Measurements from ENCODE around the gene GCN1. TPM values are rescaled to one million over a fixed set of nuclear protein-coding genes. Genes with fewer than 3 reads are reported as not detected.

GCN1 gene
- total RNA-seq, 1 experiment from 2014 or later: 116 TPM

- no peaks in the 10 kb centered on the region for H3F3A ChIP-seq (ENCODE audit: insufficient read depth, low read depth)
- ChIA-PET POLR2A (ENCODE audit: unreplicated experiment) (no interaction called here), CTCF (no interaction called here)
- no peak overlapping the region for H2AFZ ChIP-seq
- no peak overlapping the region for H3K4me2 ChIP-seq
- no peaks in the 10 kb centered on the region for H3K27me3 ChIP-seq (ENCODE audit: insufficient read depth, low read depth)
- H4K20me1 ChIP-seq (ENCODE audit: insufficient read depth): no peaks in the 10 kb centered on the region
- H3K9me2 ChIP-seq (ENCODE audit: insufficient read depth): no peaks in the 10 kb centered on the region
- intact Hi-C loops (cut with micrococcal nuclease; ENCODE audit: unreplicated experiment): no loop called here
- no peak for DNase-seq
- no peak overlapping the region for H3K4me3 ChIP-seq
- no peaks in the 10 kb centered on the region for H3K79me2 ChIP-seq (ENCODE audit: low read depth)
- no peak overlapping the region for H3K27ac ChIP-seq
- no peaks in the 10 kb centered on the region for H3K9me3 ChIP-seq (ENCODE audit: insufficient read depth, low read depth)
- BruUV-seq (replicated peaks): no TSS peak
- H3K36me3 ChIP-seq (ENCODE audit: low read depth): no peaks in the 10 kb centered on the region; the same call in 1 of the 2 replicates
- TF ChIP-seq EZH2 (IDR thresholded peaks at IDR 0.05; ENCODE audit: low read depth) (no peak), CTCF (conservative IDR thresholded peaks at IDR 0.05) (no peak)
- no peaks in the 10 kb centered on the region for H3K4me1 ChIP-seq (replicated peaks; ENCODE audit: insufficient read depth)
Observed at GRCh38 chr12:120142231-120142877, 52.2 kb downstream of the GCN1 start.

GRCh38 chr12:120141336-120141735 lies 53.2 kb downstream of the GCN1 start:
- Histone ChIP-seq H3F3A (ENCODE audit: insufficient read depth, low read depth) (peaks cover 4% of the 10 kb centered on the region; the same call in 1 of the 2 replicates), H2AFZ (no peak overlapping the region), H3K9me2 (ENCODE audit: insufficient read depth) (no peaks in the 10 kb centered on the region), H3K36me3 (ENCODE audit: low read depth) (no peaks in the 10 kb centered on the region; the same call in 1 of the 2 replicates), H4K20me1 (ENCODE audit: insufficient read depth) (no peaks in the 10 kb centered on the region), H3K4me2 (no peak overlapping the region), H3K4me3 (no peak overlapping the region), H3K9me3 (ENCODE audit: insufficient read depth, low read depth) (no peaks in the 10 kb centered on the region), H3K4me1 (replicated peaks; ENCODE audit: insufficient read depth) (no peaks in the 10 kb centered on the region), H3K79me2 (ENCODE audit: low read depth) (no peaks in the 10 kb centered on the region), H3K27ac (no peak overlapping the region), H3K27me3 (ENCODE audit: insufficient read depth, low read depth) (no peaks in the 10 kb centered on the region)
- POLR2A ChIA-PET (ENCODE audit: unreplicated experiment): no interaction called here
- no TSS peak for BruUV-seq (replicated peaks)
- no peak for DNase-seq
- intact Hi-C loops (cut with micrococcal nuclease; ENCODE audit: unreplicated experiment): no loop called here
- CTCF ChIA-PET: no interaction called here
- no peak for TF ChIP-seq EZH2 (IDR thresholded peaks at IDR 0.05; ENCODE audit: low read depth)

GRCh38 chr12:120140603-120141002 lies 53.9 kb downstream of the GCN1 start:
- no peak overlapping the region for H2AFZ ChIP-seq
- TF ChIP-seq CTCF (conservative IDR thresholded peaks at IDR 0.05): no peak
- H3K27ac ChIP-seq: no peak overlapping the region
- no peak overlapping the region for H3K4me2 ChIP-seq
- no peaks in the 10 kb centered on the region for H3K4me1 ChIP-seq (replicated peaks; ENCODE audit: insufficient read depth)
- H4K20me1 ChIP-seq (ENCODE audit: insufficient read depth): no peaks in the 10 kb centered on the region; the same call in 1 of the 2 replicates
- H3K9me2 ChIP-seq (ENCODE audit: insufficient read depth): no peaks in the 10 kb centered on the region
- H3K79me2 ChIP-seq (ENCODE audit: low read depth): no peaks in the 10 kb centered on the region
- intact Hi-C loops (cut with micrococcal nuclease; ENCODE audit: unreplicated experiment): no loop called here
- no peaks in the 10 kb centered on the region; the same call in 1 of the 2 replicates for H3K36me3 ChIP-seq (ENCODE audit: low read depth)
- BruUV-seq (replicated peaks): no TSS peak
- H3K9me3 ChIP-seq (ENCODE audit: insufficient read depth, low read depth): no peaks in the 10 kb centered on the region
- no peak for DNase-seq
- H3K4me3 ChIP-seq: no peak overlapping the region
- ChIA-PET POLR2A (ENCODE audit: unreplicated experiment) (no interaction called here), CTCF (no interaction called here)
- H3F3A ChIP-seq (ENCODE audit: insufficient read depth, low read depth): peaks cover 4% of the 10 kb centered on the region; the same call in 1 of the 2 replicates
- no peaks in the 10 kb centered on the region for H3K27me3 ChIP-seq (ENCODE audit: insufficient read depth, low read depth)

GRCh38 chr12:120139958-120140357 lies 54.6 kb downstream of the GCN1 start:
- Histone ChIP-seq H3K27me3 (ENCODE audit: insufficient read depth, low read depth) (no peaks in the 10 kb centered on the region), H3K9me2 (ENCODE audit: insufficient read depth) (no peaks in the 10 kb centered on the region), H3K79me2 (ENCODE audit: low read depth) (no peaks in the 10 kb centered on the region), H3K4me1 (replicated peaks; ENCODE audit: insufficient read depth) (no peaks in the 10 kb centered on the region), H3K4me2 (no peak overlapping the region), H3K4me3 (no peak overlapping the region), H3K9me3 (ENCODE audit: insufficient read depth, low read depth) (no peaks in the 10 kb centered on the region), H4K20me1 (ENCODE audit: insufficient read depth) (no peaks in the 10 kb centered on the region; the same call in 1 of the 2 replicates), H2AFZ (no peak overlapping the region), H3F3A (ENCODE audit: insufficient read depth, low read depth) (peaks cover 4% of the 10 kb centered on the region; the same call in 1 of the 2 replicates), H3K27ac (no peak overlapping the region), H3K36me3 (ENCODE audit: low read depth) (no peaks in the 10 kb centered on the region; the same call in 1 of the 2 replicates)
- no peak for DNase-seq
- intact Hi-C loops (cut with micrococcal nuclease; ENCODE audit: unreplicated experiment): no loop called here
- no TSS peak for BruUV-seq (replicated peaks)
- ChIA-PET CTCF (no interaction called here), POLR2A (ENCODE audit: unreplicated experiment) (no interaction called here)
- no peak for TF ChIP-seq CTCF (conservative IDR thresholded peaks at IDR 0.05)
- no peak for TF ChIP-seq EZH2 (IDR thresholded peaks at IDR 0.05; ENCODE audit: low read depth)

All from PC-9 (cell line).